Trophoblast cell (in vitro differentiated cells and primary cell): ENCODE data around the gene DPP6.

Experiments
- DNase-seq, 2 donors: peaks; one replicate each; pipeline ENCODE4 v3.0.0-alpha.2; 2016
- H2AFZ ChIP-seq: 2 replicates; pipeline ENCODE4 v1.6.1; 2013; ENCODE audit warnings: low read length, moderate library complexity, mild to moderate bottlenecking; ENCODE audit not compliant: insufficient read depth, poor library complexity
- H2AK5ac ChIP-seq: 2 replicates; pipeline ENCODE4 v1.6.1; 2013; ENCODE audit warnings: mild to moderate bottlenecking, low read length
- H2BK120ac ChIP-seq: 2 replicates; pipeline ENCODE4 v1.6.1; 2013; ENCODE audit warnings: low read length, mild to moderate bottlenecking, moderate library complexity; ENCODE audit not compliant: insufficient read depth, poor library complexity
- H2BK12ac ChIP-seq: 2 replicates; pipeline ENCODE4 v1.6.1; 2013; ENCODE audit warnings: mild to moderate bottlenecking, low read length, moderate library complexity
- H2BK5ac ChIP-seq: 2 replicates; pipeline ENCODE4 v1.6.1; 2013; ENCODE audit warnings: low read length, low read depth, moderate library complexity, mild to moderate bottlenecking; ENCODE audit not compliant: poor library complexity
- H3K14ac ChIP-seq: 2 replicates; pipeline ENCODE4 v1.6.1; 2013; ENCODE audit warnings: mild to moderate bottlenecking, low read length
- H3K18ac ChIP-seq: 2 replicates; pipeline ENCODE4 v1.6.1; 2013; ENCODE audit warnings: mild to moderate bottlenecking, low read length
- H3K23ac ChIP-seq: 2 replicates; pipeline ENCODE4 v1.6.1; 2013; ENCODE audit warnings: low read length
- H3K27ac ChIP-seq: 2 replicates; pipeline ENCODE4 v1.5.1; 2013; ENCODE audit warnings: low read depth, mild to moderate bottlenecking, inconsistent platforms, low read length, moderate library complexity
- H3K27me3 ChIP-seq: 2 replicates; pipeline ENCODE4 v1.6.1; 2013; ENCODE audit warnings: inconsistent platforms, mild to moderate bottlenecking, low read length, moderate library complexity; ENCODE audit not compliant: insufficient read depth
- H3K36me3 ChIP-seq, 2 experiments: 1 replicate in 1 of 2; 2 replicates in 1 of 2; pipeline ENCODE4 v1.6.1; 2013; ENCODE audit warnings: low read length in 2 of 2, mild to moderate bottlenecking in 2 of 2, moderate library complexity in 1 of 2; ENCODE audit not compliant: insufficient read depth in 2 of 2, control insufficient read depth in 1 of 2
- H3K4ac ChIP-seq: 2 replicates; pipeline ENCODE4 v1.6.1; 2013; ENCODE audit warnings: low read depth, mild to moderate bottlenecking, low read length, moderate library complexity
- H3K4me1 ChIP-seq, 2 experiments: 1 replicate in 1 of 2; 2 replicates in 1 of 2; pipeline ENCODE4 v1.6.1; 2013; ENCODE audit warnings: low read length in 2 of 2, mild to moderate bottlenecking in 2 of 2, moderate library complexity in 1 of 2; ENCODE audit not compliant: insufficient read depth in 2 of 2, control insufficient read depth in 1 of 2
- H3K4me2 ChIP-seq: 2 replicates; pipeline ENCODE4 v1.6.1; 2013; ENCODE audit warnings: inconsistent platforms, mild to moderate bottlenecking, low read length, moderate library complexity
- H3K4me3 ChIP-seq: 2 replicates; pipeline ENCODE4 v1.5.1; 2013; ENCODE audit warnings: mild to moderate bottlenecking, low read depth, low read length, inconsistent platforms
- H3K79me1 ChIP-seq: one replicate; pipeline ENCODE4 v1.6.1; 2013; ENCODE audit warnings: low read length
- H3K79me2 ChIP-seq: 2 replicates; pipeline ENCODE4 v1.6.1; 2013; ENCODE audit warnings: low read length, mild to moderate bottlenecking; ENCODE audit not compliant: control insufficient read depth, insufficient read depth, poor library complexity
- H3K9ac ChIP-seq: 2 replicates; pipeline ENCODE4 v1.6.1; 2013; ENCODE audit warnings: mild to moderate bottlenecking, low read length
- H3K9me3 ChIP-seq: 2 replicates; pipeline ENCODE4 v1.6.1; 2013; ENCODE audit warnings: low read depth, mild to moderate bottlenecking, control low read depth, inconsistent platforms, low read length; ENCODE audit not compliant: insufficient read depth
- H4K12ac ChIP-seq: 2 replicates; pipeline ENCODE4 v1.6.1; 2013; ENCODE audit warnings: low read depth, mild to moderate bottlenecking, low read length, moderate library complexity
- H4K8ac ChIP-seq: 2 replicates; pipeline ENCODE4 v1.6.1; 2013; ENCODE audit warnings: low read depth, mild to moderate bottlenecking, low read length, moderate library complexity
- H4K91ac ChIP-seq: one replicate; pipeline ENCODE4 v1.6.1; 2013; ENCODE audit warnings: low read depth, mild to moderate bottlenecking, low read length, moderate library complexity
- WGBS: extraction: QIAGEN DNeasy Blood & Tissue Kit; methylation state at CpG from one replicate; pipeline ENCODE4 v1.1.7; 2013; ENCODE audit warnings: missing lambda C conversion rate; ENCODE audit not compliant: insufficient read length, insufficient coverage; ENCODE audit errors: extremely low coverage; 5-methylcytosine and 5-hydroxymethylcytosine counted together

Gene DPP6

DNA sequence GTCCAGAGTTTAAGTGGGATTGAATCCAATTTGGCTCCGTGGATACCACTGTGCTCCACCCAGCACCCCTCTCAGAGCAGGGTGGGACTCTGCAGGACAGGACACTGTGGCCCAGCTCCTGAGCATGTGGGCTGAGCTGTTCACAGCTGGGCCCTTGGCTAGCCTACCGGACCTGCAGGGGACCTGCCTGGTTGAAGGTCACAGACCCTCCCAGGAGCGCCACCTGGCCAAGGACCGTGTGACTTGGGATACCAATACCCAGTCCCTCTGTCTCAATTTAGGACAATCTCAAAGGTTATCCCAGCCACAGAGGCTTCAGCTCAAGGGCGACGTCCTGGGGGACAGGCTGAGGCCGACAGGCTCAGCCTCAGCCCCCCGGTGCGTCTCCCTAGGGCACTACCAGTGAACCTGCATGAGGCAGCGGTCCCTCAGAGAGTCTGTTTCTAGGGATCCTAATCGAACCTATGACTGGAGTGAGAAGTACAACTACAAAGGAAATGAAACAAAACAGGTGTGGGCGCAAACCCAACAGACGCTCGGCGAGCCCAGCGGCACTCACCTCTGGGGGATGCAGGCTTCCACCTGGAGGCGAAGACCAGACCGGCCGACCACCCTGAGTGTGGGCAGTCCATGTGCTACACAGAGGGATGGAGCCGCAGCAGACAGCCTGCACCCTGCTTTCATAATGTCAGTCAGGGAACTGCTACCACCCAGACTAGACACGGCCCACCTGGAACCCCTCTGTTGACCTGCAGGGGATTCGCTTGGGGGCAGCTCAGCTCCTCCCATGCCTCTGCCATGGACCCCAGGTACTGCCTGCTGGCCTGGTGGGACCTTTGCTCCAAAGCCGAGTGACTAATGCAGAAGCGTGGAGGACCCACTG, 847.0 kb downstream of the DPP6 start:
- Histone ChIP-seq H3K18ac (no peak overlapping the region), H3K4me2 (no peak overlapping the region), H3K27me3 (no peaks in the 10 kb centered on the region), H3K79me1 (no peaks in the 10 kb centered on the region), H4K91ac (no peak overlapping the region), H2AK5ac (no peak overlapping the region), H3K79me2 (no peaks in the 10 kb centered on the region), H4K12ac (no peak overlapping the region), H3K14ac (no peak overlapping the region), H3K27ac (no peak overlapping the region), H3K4me1 (no peaks in the 10 kb centered on the region), H2BK120ac (no peak overlapping the region), H3K9me3 (no peaks in the 10 kb centered on the region), H4K8ac (no peak overlapping the region), H3K23ac (no peak overlapping the region), H2BK5ac (no peak overlapping the region), H2BK12ac (no peak overlapping the region), H3K9ac (no peak overlapping the region), H3K36me3 (no peaks in the 10 kb centered on the region), H3K4ac (no peak overlapping the region), H3K4me3 (no peak overlapping the region), H2AFZ (no peak overlapping the region)
- no peak for DNase-seq
- WGBS, result no CpG with 5 or more reads among the region's 24 CpGs

DNA sequence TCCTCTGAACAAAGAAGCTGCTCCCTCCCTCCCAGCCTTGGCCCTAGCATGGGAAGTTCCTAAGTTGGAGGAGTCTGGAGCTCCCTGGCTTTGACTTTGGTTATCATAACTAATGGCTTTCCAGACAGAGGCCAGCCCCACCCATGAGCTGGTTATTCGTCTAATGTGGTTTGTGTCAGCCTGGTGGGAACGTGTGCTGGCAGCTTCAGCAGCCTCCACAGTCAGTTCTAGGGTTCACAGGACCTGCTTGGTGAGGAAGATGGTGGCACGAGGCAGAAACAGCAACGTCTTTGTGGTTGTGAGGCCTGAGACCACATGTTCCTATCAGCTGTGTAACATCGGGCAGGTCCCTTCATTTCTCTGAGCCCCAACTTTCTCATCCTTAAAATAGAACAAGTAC, 847.7 kb downstream of the DPP6 start:
- Histone ChIP-seq H2BK12ac (no peak overlapping the region), H4K8ac (no peak overlapping the region), H3K36me3 (no peaks in the 10 kb centered on the region), H3K27ac (no peak overlapping the region), H3K14ac (no peak overlapping the region), H3K4me2 (no peak overlapping the region), H3K4me1 (no peaks in the 10 kb centered on the region), H2BK120ac (no peak overlapping the region), H4K12ac (no peak overlapping the region), H3K4ac (no peak overlapping the region), H3K79me2 (no peaks in the 10 kb centered on the region), H3K23ac (no peak overlapping the region), H4K91ac (no peak overlapping the region), H2AFZ (no peak overlapping the region), H3K9me3 (peaks cover 4% of the 10 kb centered on the region), H3K18ac (no peak overlapping the region), H3K79me1 (no peaks in the 10 kb centered on the region), H3K9ac (no peak overlapping the region), H3K27me3 (no peaks in the 10 kb centered on the region), H3K4me3 (no peak overlapping the region), H2BK5ac (no peak overlapping the region), H2AK5ac (no peak overlapping the region)
- no CpG with 5 or more reads among the region's 5 CpGs for WGBS
- no peak for DNase-seq

DNA sequence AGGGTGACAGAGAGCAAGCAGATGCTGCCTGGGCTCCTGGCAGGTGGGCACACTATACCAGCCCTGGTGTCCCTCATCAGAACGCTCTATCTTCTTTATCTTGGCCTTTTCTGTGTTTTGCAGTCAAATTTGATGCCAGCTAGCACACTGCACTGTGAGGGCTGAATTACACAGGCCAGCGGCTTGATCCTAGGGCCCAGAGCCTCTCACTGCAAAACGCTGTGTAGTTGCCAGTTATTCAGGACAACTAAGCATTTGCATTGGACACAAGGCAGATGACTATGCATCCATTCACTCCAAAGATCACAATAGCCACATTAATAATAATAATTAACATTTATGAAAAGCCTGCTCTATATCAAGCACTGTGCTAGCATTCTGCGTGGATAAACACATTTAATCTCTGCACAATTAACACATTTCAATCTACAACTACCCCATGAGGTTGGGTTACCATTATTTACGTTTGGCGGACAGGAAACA, 850.4 kb downstream of the DPP6 start:
- no peak overlapping the region for H3K18ac ChIP-seq
- H4K12ac ChIP-seq, result no peak overlapping the region
- H4K91ac ChIP-seq, result no peak overlapping the region
- H3K27me3 ChIP-seq, result no peaks in the 10 kb centered on the region
- H3K14ac ChIP-seq, result no peak overlapping the region
- H4K8ac ChIP-seq, result no peak overlapping the region
- H2AFZ ChIP-seq, result no peak overlapping the region
- no peaks in the 10 kb centered on the region for H3K4me1 ChIP-seq
- H3K9me3 ChIP-seq, result peaks cover 21% of the 10 kb centered on the region
- H2BK120ac ChIP-seq, result no peak overlapping the region
- H3K4ac ChIP-seq, result no peak overlapping the region
- H3K79me2 ChIP-seq, result no peaks in the 10 kb centered on the region
- H2AK5ac ChIP-seq, result no peak overlapping the region
- no peak overlapping the region for H2BK12ac ChIP-seq
- H2BK5ac ChIP-seq, result no peak overlapping the region
- no peaks in the 10 kb centered on the region for H3K79me1 ChIP-seq
- no peak overlapping the region for H3K9ac ChIP-seq
- WGBS, result no CpG with 5 or more reads among the region's 6 CpGs
- H3K27ac ChIP-seq, result no peak overlapping the region
- H3K4me2 ChIP-seq, result no peak overlapping the region
- H3K4me3 ChIP-seq, result no peak overlapping the region
- no peak for DNase-seq
- no peak overlapping the region for H3K23ac ChIP-seq
- H3K36me3 ChIP-seq, result no peaks in the 10 kb centered on the region

DNA sequence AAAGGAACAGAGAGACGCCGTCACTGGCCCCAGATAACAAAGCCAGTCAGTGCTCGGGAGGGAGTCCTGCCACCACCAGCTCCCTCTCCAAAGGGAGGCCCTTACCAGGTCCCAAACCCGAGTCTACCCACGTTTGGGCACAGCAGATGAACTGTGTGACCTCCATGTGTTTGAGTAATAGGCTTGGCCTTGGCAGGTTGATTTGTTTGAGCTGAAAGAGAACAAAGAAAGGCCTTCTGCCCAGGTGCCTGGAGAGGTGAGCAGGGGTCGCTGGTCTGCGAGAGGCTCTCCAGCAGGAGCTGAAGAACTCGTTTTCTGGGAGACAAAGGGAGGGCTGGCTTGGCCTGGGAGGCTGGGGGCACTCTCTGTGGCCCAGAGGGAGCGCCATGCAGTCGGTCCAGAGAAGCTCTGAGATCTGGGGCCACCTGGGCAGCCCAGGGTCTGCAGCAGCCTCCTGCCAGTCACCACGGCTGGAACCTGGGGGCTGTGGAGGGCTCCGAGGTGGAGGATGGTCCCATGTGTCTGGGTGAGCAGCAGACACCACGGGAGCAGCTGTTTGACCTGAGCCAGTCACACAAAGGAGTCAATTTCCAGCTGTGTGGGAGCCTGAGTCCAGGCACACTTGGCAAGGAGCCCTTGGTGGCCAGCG, 851.0 kb downstream of the DPP6 start:
- no CpG with 5 or more reads among the region's 14 CpGs for WGBS
- H3K4ac ChIP-seq, result no peak overlapping the region
- H4K8ac ChIP-seq, result no peak overlapping the region
- no peak overlapping the region for H3K23ac ChIP-seq
- no peaks in the 10 kb centered on the region for H3K27me3 ChIP-seq
- no peak overlapping the region for H3K14ac ChIP-seq
- no peak overlapping the region for H3K18ac ChIP-seq
- H3K79me2 ChIP-seq, result no peaks in the 10 kb centered on the region
- no peaks in the 10 kb centered on the region for H3K36me3 ChIP-seq
- H3K4me1 ChIP-seq, result no peaks in the 10 kb centered on the region
- H2BK120ac ChIP-seq, result no peak overlapping the region
- no peak overlapping the region for H2BK12ac ChIP-seq
- no peak overlapping the region for H3K9ac ChIP-seq
- no peak overlapping the region for H3K4me2 ChIP-seq
- no peak overlapping the region for H3K4me3 ChIP-seq
- no peak overlapping the region for H4K12ac ChIP-seq
- H2BK5ac ChIP-seq, result no peak overlapping the region
- no peak overlapping the region for H2AK5ac ChIP-seq
- no peak overlapping the region for H2AFZ ChIP-seq
- H4K91ac ChIP-seq, result no peak overlapping the region
- H3K27ac ChIP-seq, result no peak overlapping the region
- no peak for DNase-seq
- peaks cover 21% of the 10 kb centered on the region for H3K9me3 ChIP-seq
- H3K79me1 ChIP-seq, result no peaks in the 10 kb centered on the region
